NCI-H128 (cell line): ENCODE data around the gene TFPI.

Experiments used
- DNase-seq: peaks from one replicate; lab custom pipeline; 2025; ENCODE audit not compliant: unreplicated experiment; lab: John Stamatoyannopoulos, UW

TFPI gene

DNA sequence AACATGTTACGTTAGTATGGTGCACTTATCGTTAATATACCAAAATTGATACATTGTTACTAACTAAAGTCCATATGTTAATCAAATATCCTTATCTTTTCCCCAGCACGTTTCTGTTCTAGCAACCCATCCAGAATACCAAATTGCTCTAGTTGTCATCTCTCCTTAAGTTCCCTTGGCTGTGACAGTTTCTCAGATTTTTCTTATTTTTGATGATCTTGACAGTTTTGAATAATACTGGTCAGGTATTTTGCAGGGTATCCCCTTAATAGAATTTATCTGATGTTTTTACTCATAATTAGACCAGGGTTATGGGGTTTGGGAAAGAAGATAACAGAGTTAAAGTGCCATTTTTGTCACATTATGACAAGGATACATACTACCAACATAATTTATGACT lies 47.8 kb downstream of the TFPI start:
- no peak for DNase-seq

GRCh38 chr2:187505065-187505672 lies 49.1 kb downstream of the TFPI start:
- DNase-seq = no peak

GRCh38 chr2:187504312-187504921 lies 49.8 kb downstream of the TFPI start:
- DNase-seq = no peak

DNA sequence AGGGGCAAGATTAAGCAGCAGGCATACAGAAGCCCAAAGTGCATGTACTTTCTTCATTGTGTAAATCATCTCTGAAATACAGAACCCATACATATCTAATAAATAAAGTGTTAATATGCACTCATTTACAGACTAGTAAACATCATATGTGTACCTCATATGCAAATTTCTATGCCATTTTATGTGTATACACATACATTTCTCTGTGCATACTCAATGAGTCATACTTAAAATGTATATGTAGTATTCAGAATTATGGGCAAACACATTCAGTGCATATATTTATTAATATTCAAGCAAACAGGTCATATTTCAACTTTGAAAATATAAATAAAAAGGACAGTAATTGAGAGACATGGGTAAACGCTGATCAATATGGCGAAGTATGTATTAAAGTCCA lies 50.5 kb downstream of the TFPI start:
- DNase-seq = no peak

- DNase-seq = no peak
Observed at GRCh38 chr2:187502467-187502866, 51.8 kb downstream of the TFPI start.

- no peak for DNase-seq
Observed at GRCh38 chr2:187500585-187501359, 53.5 kb downstream of the TFPI start.

GRCh38 chr2:187499941-187500532 lies 54.2 kb downstream of the TFPI start:
- no peak for DNase-seq

DNA sequence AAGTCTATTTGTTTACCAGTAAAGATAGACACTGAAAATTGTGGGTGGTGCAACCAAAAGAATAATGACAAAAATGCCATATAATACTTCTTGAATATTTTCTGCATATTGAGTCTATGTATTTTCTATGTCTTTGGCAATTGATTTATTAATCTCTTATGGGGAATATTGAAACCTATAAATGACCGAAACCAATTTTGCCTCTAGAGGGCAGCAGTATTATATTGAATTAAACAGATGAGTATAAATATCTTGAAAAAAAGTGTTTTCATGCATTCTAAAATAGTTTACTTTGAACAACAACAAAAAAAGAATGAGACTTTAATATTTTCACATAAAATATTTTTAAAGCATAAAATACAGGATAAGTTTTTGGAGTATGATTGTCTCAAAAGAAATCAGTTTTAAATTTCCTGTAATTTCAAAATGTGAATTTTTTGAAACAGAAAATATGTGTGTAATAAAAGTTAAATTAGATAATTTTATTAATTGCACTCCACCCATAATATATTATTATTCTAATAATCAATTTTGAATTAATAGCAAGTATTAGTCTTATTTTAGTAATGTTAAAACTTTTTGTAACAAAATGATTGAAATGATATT lies 56.3 kb downstream of the TFPI start:
- DNase-seq = no peak

DNA sequence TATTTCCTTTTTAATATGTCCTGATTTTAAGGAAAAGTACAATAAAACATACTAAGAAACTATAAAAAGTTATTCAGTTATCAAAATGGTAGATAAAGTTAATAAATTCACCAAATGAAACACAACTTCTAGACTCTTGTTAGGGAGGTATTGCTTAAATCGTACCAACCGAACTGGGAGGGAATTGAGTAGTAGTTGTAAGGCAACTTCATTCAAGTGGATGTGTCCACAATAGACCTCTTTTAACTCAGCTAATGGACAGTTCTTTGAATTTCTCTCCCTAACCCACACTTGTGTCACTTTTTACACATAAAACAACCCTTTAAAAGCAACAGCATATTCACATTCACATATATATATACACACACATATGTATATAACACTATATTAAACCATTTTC lies 57.1 kb downstream of the TFPI start:
- DNase-seq = no peak

DNA sequence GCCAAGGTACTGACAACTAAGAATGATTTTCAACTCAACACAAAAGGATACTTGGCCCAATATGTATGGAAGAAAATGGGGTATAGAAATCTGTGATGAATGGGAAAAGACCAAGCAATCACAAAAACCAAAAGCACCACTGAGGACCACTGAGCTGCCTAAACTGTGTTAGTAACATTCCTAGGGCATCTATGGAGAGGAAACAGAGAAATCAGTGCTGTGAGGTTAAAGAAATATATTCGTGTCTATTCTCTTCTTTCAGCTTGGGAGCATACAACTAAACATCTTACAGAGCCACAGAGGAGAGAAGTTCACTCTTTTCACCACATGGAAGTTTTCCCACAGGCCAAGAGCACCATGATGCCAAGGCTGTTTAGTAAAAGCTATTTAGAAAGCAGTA lies 58.9 kb downstream of the TFPI start:
- no peak for DNase-seq

GRCh38 chr2:187493877-187494568 lies 60.2 kb downstream of the TFPI start:
- no peak for DNase-seq

DNA sequence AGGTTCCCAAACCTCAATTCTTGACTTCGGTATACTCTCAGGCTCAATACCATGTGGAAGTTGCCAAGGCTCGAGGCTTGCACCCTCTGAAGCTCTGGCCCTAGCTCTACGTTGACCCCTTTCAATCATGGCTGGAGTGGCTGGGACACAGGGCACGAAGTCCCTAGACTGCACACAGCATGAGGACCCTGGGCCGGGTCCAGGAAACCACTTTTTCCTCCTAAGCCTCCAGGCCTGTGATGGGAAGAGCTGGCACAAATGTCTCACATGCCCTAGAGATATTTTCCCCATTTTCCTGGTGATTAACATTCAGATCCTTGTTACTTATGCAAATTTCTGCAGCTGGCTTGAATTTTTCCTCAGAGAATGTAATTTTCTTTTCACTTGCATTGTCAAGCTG lies 61.1 kb downstream of the TFPI start:
- DNase-seq = no peak

DNA sequence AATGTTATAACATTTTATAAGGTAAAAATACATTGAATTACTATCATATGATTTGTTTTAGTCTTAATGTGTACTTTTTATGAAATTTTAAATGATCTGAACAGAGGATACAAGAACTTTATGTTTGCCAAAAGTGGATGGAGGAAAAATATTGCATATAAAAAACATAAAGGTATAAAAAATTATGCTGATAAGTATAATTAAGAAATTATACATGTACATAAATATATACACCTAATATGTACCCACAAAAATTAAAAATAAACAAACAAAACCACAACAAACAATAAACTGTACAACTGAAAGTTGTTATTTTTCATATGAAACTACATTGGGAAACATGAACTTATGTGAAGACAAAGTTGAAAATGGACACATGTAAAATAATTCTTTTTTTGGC lies 68.0 kb downstream of the TFPI start:
- DNase-seq = no peak

GRCh38 chr2:187485523-187485922 lies 68.7 kb downstream of the TFPI start:
- DNase-seq = no peak

DNA sequence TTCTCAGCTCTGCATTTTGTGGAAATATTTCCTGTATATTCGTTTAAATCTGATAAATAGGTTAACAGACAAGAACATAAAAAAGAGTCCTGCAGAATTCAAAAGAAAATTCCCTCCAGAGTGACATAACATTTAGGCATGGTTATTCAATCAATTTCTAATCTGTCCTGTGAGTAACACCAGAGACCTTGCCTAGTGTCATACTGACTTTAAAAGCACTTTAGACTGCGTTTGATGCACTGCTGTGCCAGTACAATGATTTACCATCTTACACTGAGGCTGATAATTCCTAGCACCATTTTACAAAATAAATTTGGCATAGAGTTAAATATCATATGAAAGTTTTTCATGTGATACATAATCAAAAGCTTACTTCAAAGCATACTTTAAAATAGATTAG lies 70.7 kb downstream of the TFPI start:
- DNase-seq = no peak

- DNase-seq = no peak
Observed at GRCh38 chr2:187482796-187483195, 71.4 kb downstream of the TFPI start.

DNA sequence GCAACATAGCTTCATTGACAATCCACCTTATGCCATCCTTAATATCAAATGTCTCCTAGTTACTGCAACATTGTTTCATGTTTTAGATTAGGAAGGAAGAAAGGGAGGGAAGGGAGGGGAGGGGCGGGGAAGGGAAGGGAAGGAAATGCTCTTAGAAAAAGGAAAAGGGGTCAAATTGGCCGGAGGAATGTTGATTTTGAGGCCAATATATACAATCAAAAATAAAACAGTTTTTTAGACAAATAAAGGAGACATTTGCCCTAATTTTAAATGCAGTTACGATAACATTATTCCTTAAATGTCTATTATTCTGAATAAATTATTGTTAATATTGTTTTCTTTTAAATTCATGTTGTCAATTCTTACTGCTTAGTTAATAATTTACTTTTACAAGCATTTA lies 72.7 kb downstream of the TFPI start:
- DNase-seq = no peak

GRCh38 chr2:187478719-187479118 lies 75.5 kb downstream of the TFPI start:
- DNase-seq = no peak

- no peak for DNase-seq
Observed at GRCh38 chr2:187477051-187477450, 77.2 kb downstream of the TFPI start.

GRCh38 chr2:187475499-187476248 lies 78.6 kb downstream of the TFPI start:
- DNase-seq = no peak
